Mesendoderm (in vitro differentiated cells): ENCODE results near the gene TRPM2.

Experiments used
- DNase-seq: peaks from one replicate; pipeline ENCODE4 v3.0.0; 2013
- H2AK5ac ChIP-seq: 2 replicates; pipeline ENCODE4 v1.6.1; 2013; ENCODE audit warnings: low read length, inconsistent platforms
- H2BK120ac ChIP-seq: 2 replicates; pipeline ENCODE4 v1.6.1; 2013; ENCODE audit warnings: low read depth, mild to moderate bottlenecking, low read length, moderate library complexity, mixed read lengths
- H2BK15ac ChIP-seq: replicated peaks from 2 replicates; pipeline ENCODE4 v1.6.1; 2013; ENCODE audit warnings: low read depth, mild to moderate bottlenecking, moderate library complexity
- H2BK5ac ChIP-seq: 2 replicates; pipeline ENCODE4 v1.6.1; 2013; ENCODE audit warnings: low read length, inconsistent platforms
- H3K18ac ChIP-seq: 2 replicates; pipeline ENCODE4 v1.6.1; 2013; ENCODE audit warnings: mild to moderate bottlenecking, low read length, mixed read lengths
- H3K23ac ChIP-seq: one replicate; pipeline ENCODE4 v1.6.1; 2013; ENCODE audit warnings: low read length
- H3K27ac ChIP-seq: 2 replicates; pipeline ENCODE4 v1.5.1; 2013; ENCODE audit warnings: low read depth, mild to moderate bottlenecking, inconsistent platforms, low read length, moderate library complexity
- H3K27me3 ChIP-seq: 2 replicates; pipeline ENCODE4 v1.6.1; 2013; ENCODE audit warnings: low read length, control low read depth, mild to moderate bottlenecking, inconsistent platforms; ENCODE audit not compliant: insufficient read depth, poor library complexity
- H3K36me3 ChIP-seq: 2 replicates; pipeline ENCODE4 v1.6.1; 2013; ENCODE audit warnings: low read length, inconsistent platforms; ENCODE audit not compliant: control insufficient read depth, insufficient read depth
- H3K4ac ChIP-seq: one replicate; pipeline ENCODE4 v1.6.1; 2013; ENCODE audit warnings: low read depth, mild to moderate bottlenecking, low read length, moderate library complexity
- H3K4me1 ChIP-seq: 2 replicates; pipeline ENCODE4 v1.6.1; 2013; ENCODE audit warnings: low read depth, low read length, inconsistent platforms; ENCODE audit not compliant: control insufficient read depth
- H3K4me2 ChIP-seq: 2 replicates; pipeline ENCODE4 v1.6.1; 2013; ENCODE audit warnings: low read length
- H3K4me3 ChIP-seq: 2 replicates; pipeline ENCODE4 v1.5.1; 2013; ENCODE audit warnings: mild to moderate bottlenecking, low read length
- H3K56ac ChIP-seq: one replicate; pipeline ENCODE4 v1.6.1; 2013; ENCODE audit warnings: low read length
- H3K79me1 ChIP-seq: 2 replicates; pipeline ENCODE4 v1.6.1; 2013; ENCODE audit warnings: low read length, inconsistent platforms
- H3K79me2 ChIP-seq: 2 replicates; pipeline ENCODE4 v1.6.1; 2013; ENCODE audit warnings: mild to moderate bottlenecking, low read length; ENCODE audit not compliant: control insufficient read depth, insufficient read depth
- H3K9ac ChIP-seq: 2 replicates; pipeline ENCODE4 v1.6.1; 2013; ENCODE audit warnings: low read length, inconsistent platforms
- H4K5ac ChIP-seq: one replicate; pipeline ENCODE4 v1.6.1; 2013; ENCODE audit warnings: low read length
- H4K8ac ChIP-seq: one replicate; pipeline ENCODE4 v1.6.1; 2013; ENCODE audit warnings: low read depth, mild to moderate bottlenecking, control low read depth, low read length, moderate library complexity
- WGBS: extraction: QIAGEN DNeasy Blood & Tissue Kit; methylation state at CpG from one replicate; pipeline ENCODE4 v1.1.7; 2013; ENCODE audit warnings: low lambda C conversion rate, missing lambda C conversion rate; ENCODE audit not compliant: insufficient coverage; ENCODE audit errors: extremely low coverage; 5-methylcytosine and 5-hydroxymethylcytosine counted together

TRPM2 gene

DNA sequence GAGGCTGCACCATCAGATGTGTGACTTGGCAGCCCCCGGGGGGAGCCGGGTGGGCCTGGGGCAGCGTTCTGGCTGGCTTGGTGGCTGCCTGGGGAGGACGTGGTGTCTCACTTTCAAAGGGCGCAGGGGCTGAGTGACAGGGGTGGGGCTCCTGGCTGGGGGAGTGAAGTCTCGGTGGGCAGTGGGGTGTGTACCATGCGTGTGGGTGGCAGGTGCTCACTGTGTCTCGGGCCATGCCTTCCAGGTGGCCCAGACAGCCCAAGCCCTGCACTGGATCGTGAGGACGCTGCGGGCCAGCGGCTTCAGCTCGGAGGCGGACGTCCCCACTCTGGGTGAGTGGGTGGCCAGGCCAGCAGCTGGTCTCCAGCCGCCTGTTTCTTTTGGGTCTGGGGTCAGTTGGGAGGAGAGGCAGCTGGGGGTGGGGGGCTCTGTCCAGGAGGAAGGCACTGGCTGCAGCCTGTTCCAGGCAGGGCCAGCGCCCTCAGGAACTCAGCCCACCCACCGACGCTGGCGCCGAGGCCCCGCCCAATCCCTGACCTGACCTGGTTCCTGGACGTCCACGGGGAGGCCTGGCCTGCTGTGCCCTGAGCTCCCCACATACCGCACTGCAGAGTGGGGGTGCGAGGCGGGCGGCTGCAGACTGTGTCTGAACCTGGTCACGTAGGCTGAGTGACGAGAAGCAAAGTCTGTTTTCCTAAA is 71.3 kb downstream of the TRPM2 start:
- Histone ChIP-seq H3K79me1 (no peaks in the 10 kb centered on the region), H2BK5ac (no peak overlapping the region), H2AK5ac (no peak overlapping the region), H3K79me2 (no peaks in the 10 kb centered on the region), H3K56ac (no peak overlapping the region), H3K4me1 (no peaks in the 10 kb centered on the region), H3K4ac (no peak overlapping the region), H3K27ac (no peak overlapping the region), H3K36me3 (no peaks in the 10 kb centered on the region), H3K9ac (no peak overlapping the region), H4K8ac (no peak overlapping the region), H3K18ac (no peak overlapping the region), H3K27me3 (no peaks in the 10 kb centered on the region), H2BK120ac (no peak overlapping the region), H4K5ac (no peak overlapping the region), H2BK15ac (no peak overlapping the region), H3K23ac (no peak overlapping the region), H3K4me3 (no peak overlapping the region), H3K4me2 (no peak overlapping the region)
- no peak for DNase-seq
- WGBS = no CpG with 5 or more reads among the region's 30 CpGs

DNA sequence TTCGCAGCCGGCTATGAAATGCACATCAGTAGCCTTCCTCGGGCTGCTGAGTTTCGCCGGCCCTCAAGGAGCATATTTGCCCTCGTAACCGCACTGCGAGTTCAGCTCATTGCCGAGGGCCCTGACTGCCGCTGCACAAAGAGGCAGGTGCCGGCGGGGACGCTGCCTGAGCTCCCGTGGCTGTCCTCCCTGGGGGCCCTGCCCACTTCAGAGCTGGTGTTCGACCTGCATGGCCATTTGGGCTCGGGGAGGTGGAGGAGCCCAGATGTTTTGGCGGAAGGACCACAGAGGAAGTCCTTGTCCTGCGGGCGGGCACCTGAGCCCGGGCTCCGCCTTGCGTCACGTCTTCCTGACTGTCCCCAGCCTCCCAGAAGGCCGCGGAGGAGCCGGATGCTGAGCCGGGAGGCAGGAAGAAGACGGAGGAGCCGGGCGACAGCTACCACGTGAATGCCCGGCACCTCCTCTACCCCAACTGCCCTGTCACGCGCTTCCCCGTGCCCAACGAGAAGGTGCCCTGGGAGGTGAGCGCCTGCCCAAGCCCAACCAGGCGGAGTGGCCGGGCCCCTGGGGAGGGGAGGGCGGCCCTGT is 72.0 kb downstream of the TRPM2 start:
- H2BK15ac ChIP-seq = no peak overlapping the region
- WGBS = no CpG with 5 or more reads among the region's 40 CpGs
- H3K18ac ChIP-seq = no peak overlapping the region
- no peak overlapping the region for H2BK5ac ChIP-seq
- H3K23ac ChIP-seq = no peak overlapping the region
- no peak overlapping the region for H4K5ac ChIP-seq
- H4K8ac ChIP-seq = no peak overlapping the region
- H3K4me2 ChIP-seq = no peak overlapping the region
- no peak overlapping the region for H2AK5ac ChIP-seq
- H3K27ac ChIP-seq = no peak overlapping the region
- H3K56ac ChIP-seq = no peak overlapping the region
- no peak overlapping the region for H2BK120ac ChIP-seq
- H3K4ac ChIP-seq = no peak overlapping the region
- no peaks in the 10 kb centered on the region for H3K36me3 ChIP-seq
- no peak for DNase-seq
- H3K9ac ChIP-seq = no peak overlapping the region
- no peaks in the 10 kb centered on the region for H3K79me1 ChIP-seq
- H3K4me1 ChIP-seq = no peaks in the 10 kb centered on the region
- H3K4me3 ChIP-seq = no peak overlapping the region
- no peaks in the 10 kb centered on the region for H3K27me3 ChIP-seq
- H3K79me2 ChIP-seq = no peaks in the 10 kb centered on the region

DNA sequence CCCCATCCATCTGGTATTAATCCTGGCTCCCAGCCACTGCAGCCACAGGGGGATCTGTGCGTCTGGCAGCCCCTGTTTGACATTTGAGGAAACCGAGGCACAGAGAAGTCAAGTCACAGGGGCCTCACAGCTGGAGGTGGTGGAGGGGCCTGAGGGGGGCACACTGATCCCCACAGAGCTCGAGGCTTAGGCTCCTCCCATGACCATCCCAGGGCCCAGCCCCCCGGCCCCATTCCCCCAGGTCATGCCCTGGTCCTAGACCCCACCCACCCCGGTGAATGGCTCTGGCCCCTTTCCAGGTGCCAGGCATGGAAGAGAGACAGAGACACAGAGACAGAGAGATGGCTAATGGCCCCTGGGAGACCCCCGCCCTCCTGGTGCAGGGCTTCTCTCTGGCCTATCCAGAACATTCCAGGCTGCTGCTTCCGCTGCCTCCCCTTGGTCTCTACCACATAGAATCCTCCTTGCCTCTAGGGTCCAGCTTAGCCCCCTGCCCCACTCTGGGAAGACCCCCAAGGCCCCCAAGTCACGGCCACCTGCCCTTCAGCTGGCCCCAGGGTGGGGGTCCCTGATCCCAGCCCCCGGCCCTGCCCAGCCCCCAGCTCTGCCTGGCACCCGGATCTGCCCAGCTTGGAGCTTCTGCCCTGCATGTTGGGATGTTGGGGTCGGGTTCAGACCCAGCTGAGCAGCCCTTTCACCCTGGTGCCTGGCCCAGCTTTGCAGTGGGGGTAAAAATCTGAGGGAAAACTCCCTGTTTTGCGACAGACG is 72.7 kb downstream of the TRPM2 start:
- Histone ChIP-seq H2BK5ac (no peak overlapping the region), H3K4me3 (no peak overlapping the region), H4K5ac (no peak overlapping the region), H3K36me3 (no peaks in the 10 kb centered on the region), H3K18ac (no peak overlapping the region), H3K23ac (no peak overlapping the region), H3K9ac (no peak overlapping the region), H3K27me3 (no peaks in the 10 kb centered on the region), H4K8ac (no peak overlapping the region), H3K4ac (no peak overlapping the region), H3K27ac (no peak overlapping the region), H2AK5ac (no peak overlapping the region), H2BK120ac (no peak overlapping the region), H2BK15ac (no peak overlapping the region), H3K4me1 (no peaks in the 10 kb centered on the region), H3K56ac (no peak overlapping the region), H3K79me1 (no peaks in the 10 kb centered on the region), H3K4me2 (no peak overlapping the region), H3K79me2 (no peaks in the 10 kb centered on the region)
- WGBS = no CpG with 5 or more reads among the region's 13 CpGs
- no peak for DNase-seq

DNA sequence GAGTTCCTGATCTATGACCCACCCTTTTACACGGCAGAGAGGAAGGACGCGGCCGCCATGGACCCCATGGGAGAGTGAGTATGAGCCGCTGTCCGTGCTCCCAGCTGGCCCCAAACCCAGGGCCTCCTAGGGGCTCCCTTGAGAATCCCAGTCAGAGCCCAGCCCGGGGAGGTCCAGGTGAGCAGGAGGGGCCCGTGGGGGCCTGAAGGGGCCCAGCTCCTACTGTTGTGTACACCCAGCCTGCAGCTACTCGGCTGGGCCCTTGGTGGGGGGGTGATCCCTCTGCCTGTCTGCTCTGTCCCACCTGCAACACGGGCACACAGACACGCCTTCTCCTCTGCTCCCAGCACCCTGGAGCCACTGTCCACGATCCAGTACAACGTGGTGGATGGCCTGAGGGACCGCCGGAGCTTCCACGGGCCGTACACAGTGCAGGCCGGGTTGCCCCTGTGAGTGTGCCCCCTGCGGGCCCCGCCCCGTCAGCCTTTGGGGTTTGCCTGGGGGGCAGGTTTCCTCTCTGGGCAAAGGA is 73.3 kb downstream of the TRPM2 start:
- no CpG with 5 or more reads among the region's 21 CpGs for WGBS
- Histone ChIP-seq H3K4ac (no peak overlapping the region), H3K56ac (no peak overlapping the region)

DNA sequence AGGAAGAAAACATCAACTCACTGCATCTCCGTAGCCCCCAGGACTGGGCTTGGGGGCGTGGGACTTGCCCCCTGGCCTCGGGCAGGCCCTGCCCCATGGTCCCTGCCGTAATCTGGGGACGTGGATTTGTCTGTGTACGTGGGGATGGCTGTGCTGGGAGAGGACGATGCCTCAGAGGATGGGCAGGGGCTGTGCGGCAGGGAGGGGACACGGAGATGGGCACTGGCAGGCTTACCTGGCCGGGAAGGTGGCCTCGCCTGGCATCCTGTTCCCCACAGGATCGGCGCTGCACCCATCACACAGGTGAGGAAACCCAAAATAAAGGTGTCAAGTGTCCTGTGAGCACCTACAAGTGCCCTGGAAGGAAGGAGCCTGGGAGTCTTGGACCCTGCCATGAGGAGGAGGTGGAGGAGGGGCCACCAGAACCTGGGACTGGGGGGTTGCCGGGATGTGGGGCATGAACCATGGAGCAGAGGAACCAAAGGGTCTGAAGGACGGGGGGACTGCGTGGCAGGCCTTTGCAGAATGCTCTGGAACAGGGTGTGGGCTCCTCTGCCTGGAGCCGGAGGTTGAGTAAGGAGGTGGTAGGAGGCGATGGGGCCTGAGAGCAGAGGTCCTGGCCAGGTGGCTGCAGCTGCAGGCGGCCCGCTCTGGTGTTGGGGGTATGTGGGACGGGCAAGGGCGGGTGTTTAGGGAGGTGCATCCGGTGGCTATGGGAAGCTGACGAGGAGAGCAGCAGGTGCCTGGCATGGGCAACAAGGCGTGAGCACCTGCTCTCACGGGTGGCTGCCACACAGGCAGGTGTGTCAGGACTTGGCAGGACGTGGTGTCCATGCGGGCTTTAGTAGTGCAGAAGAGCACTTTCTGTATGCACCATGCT is 74.1 kb downstream of the TRPM2 start:
- H3K56ac ChIP-seq = no peak overlapping the region
- H3K36me3 ChIP-seq = no peaks in the 10 kb centered on the region
- no peak overlapping the region for H3K18ac ChIP-seq
- no peak overlapping the region for H2BK120ac ChIP-seq
- no peak overlapping the region for H3K9ac ChIP-seq
- H3K27me3 ChIP-seq = no peaks in the 10 kb centered on the region
- H3K79me2 ChIP-seq = no peaks in the 10 kb centered on the region
- H3K4me1 ChIP-seq = no peaks in the 10 kb centered on the region
- no peak overlapping the region for H2BK15ac ChIP-seq
- H3K4me2 ChIP-seq = no peak overlapping the region
- WGBS = no CpG with 5 or more reads among the region's 28 CpGs
- no peak overlapping the region for H2BK5ac ChIP-seq
- H3K27ac ChIP-seq = no peak overlapping the region
- no peak overlapping the region for H3K4me3 ChIP-seq
- DNase-seq = no peak
- no peaks in the 10 kb centered on the region for H3K79me1 ChIP-seq
- no peak overlapping the region for H2AK5ac ChIP-seq
- H3K23ac ChIP-seq = no peak overlapping the region
- no peak overlapping the region for H4K8ac ChIP-seq
- H3K4ac ChIP-seq = no peak overlapping the region
- H4K5ac ChIP-seq = no peak overlapping the region

More for the DNA sequence above, 73.3 kb downstream of the TRPM2 start:
- DNase-seq = no peak
- Histone ChIP-seq H2BK120ac (no peak overlapping the region), H3K18ac (no peak overlapping the region), H2BK15ac (no peak overlapping the region), H3K4me3 (no peak overlapping the region), H3K4me2 (no peak overlapping the region), H3K9ac (no peak overlapping the region), H3K79me1 (no peaks in the 10 kb centered on the region), H3K27me3 (no peaks in the 10 kb centered on the region), H2BK5ac (no peak overlapping the region), H3K4me1 (no peaks in the 10 kb centered on the region), H3K79me2 (no peaks in the 10 kb centered on the region), H4K8ac (no peak overlapping the region), H2AK5ac (no peak overlapping the region), H3K36me3 (no peaks in the 10 kb centered on the region), H3K23ac (no peak overlapping the region), H3K27ac (no peak overlapping the region), H4K5ac (no peak overlapping the region)
